CD14-positive monocyte (primary cell): ENCODE data around the gene NPAS3. TPM values are rescaled to one million over a fixed set of nuclear protein-coding genes. Genes with fewer than 3 reads are reported as not detected.

Experiments used
- DNase-seq, 3 donors: peaks; one replicate each; pipeline ENCODE4 v3.0.0-alpha.2; 2011 to 2022
- H2AFZ ChIP-seq: 2 replicates; pipeline ENCODE4 v1.6.0; 2012; ENCODE audit warnings: mild to moderate bottlenecking, low read depth, low read length, inconsistent platforms; ENCODE audit not compliant: insufficient read depth, poor library complexity, severe bottlenecking
- H3K27ac ChIP-seq, 2 donors: 1 replicate in 1 of 2; 2 replicates in 1 of 2; pipeline ENCODE4 v1.5.1; 2012 to 2013; ENCODE audit warnings: low read length in 2 of 2, control low read depth in 1 of 2, inconsistent platforms in 1 of 2, low read depth in 1 of 2, mild to moderate bottlenecking in 1 of 2
- H3K27me3 ChIP-seq, 2 donors: one replicate each; pipeline versions ENCODE4 v1.6.0 to v1.6.1; 2011 to 2013; ENCODE audit warnings: low read length in 2 of 2; ENCODE audit not compliant: control insufficient read depth in 2 of 2, insufficient read depth in 2 of 2
- H3K36me3 ChIP-seq, 2 donors: replicated peaks in 1 of 2; 1 replicate in 1 of 2; 2 replicates in 1 of 2; pipeline versions ENCODE4 v1.5.1 to v1.6.1; 2012 to 2013; ENCODE audit warnings: low read length in 2 of 2, control low read depth in 1 of 2, inconsistent platforms in 1 of 2, mild to moderate bottlenecking in 1 of 2; ENCODE audit not compliant: insufficient read depth in 2 of 2, control insufficient read depth in 1 of 2
- H3K4me1 ChIP-seq, 2 donors: 1 replicate in 1 of 2; 2 replicates in 1 of 2; pipeline versions ENCODE4 v1.5.1 to v1.6.1; 2012 to 2013; ENCODE audit warnings: low read length in 2 of 2, control low read depth in 1 of 2, inconsistent platforms in 1 of 2, mild to moderate bottlenecking in 1 of 2, moderate library complexity in 1 of 2; ENCODE audit not compliant: insufficient read depth in 2 of 2, control insufficient read depth in 1 of 2
- H3K4me2 ChIP-seq: replicated peaks from 2 replicates; pipeline ENCODE3; 2012; ENCODE audit warnings: low read length, moderate library complexity, mild to moderate bottlenecking; ENCODE audit not compliant: poor library complexity, severe bottlenecking; ENCODE audit errors: extremely low read depth
- H3K4me3 ChIP-seq, 3 experiments: fragments of 200-600 bp in 1 of 3; sonication (generic) in 1 of 3; replicated peaks in 1 of 3; 1 replicate in 2 of 3; 2 replicates in 1 of 3; pipeline ENCODE4 v1.5.1; 2011 to 2013; ENCODE audit warnings: low read length in 3 of 3, mild to moderate bottlenecking in 3 of 3, control low read depth in 2 of 3, low read depth in 2 of 3, inconsistent platforms in 1 of 3, moderate library complexity in 1 of 3
- H3K79me2 ChIP-seq: 2 replicates; pipeline ENCODE4 v1.6.0; 2012; ENCODE audit warnings: mild to moderate bottlenecking, control low read depth, inconsistent platforms, low read length, moderate library complexity; ENCODE audit not compliant: insufficient read depth
- H3K9ac ChIP-seq: 2 replicates; pipeline ENCODE4 v1.6.0; 2017; ENCODE audit warnings: low read length, mild to moderate bottlenecking; ENCODE audit not compliant: insufficient read depth, poor library complexity, severe bottlenecking
- H3K9me3 ChIP-seq, 2 donors: replicated peaks in 1 of 2; 1 replicate in 1 of 2; 2 replicates in 1 of 2; pipeline versions ENCODE4 v1.5.1 to v1.6.1; 2012 to 2013; ENCODE audit warnings: low read length in 2 of 2, control low read depth in 1 of 2; ENCODE audit not compliant: control insufficient read depth in 1 of 2, insufficient read depth in 1 of 2
- H4K20me1 ChIP-seq: 2 replicates; pipeline ENCODE4 v1.6.0; 2012; ENCODE audit warnings: mild to moderate bottlenecking, low read length, control low read depth, moderate library complexity; ENCODE audit not compliant: insufficient read depth
- H3K27ac Mint-ChIP-seq, 7 donors: one replicate each; pipeline ENCODE4 v1.8.0; 2020; ENCODE audit warnings: mild to moderate bottlenecking in 7 of 7, mixed read lengths in 7 of 7, moderate library complexity in 6 of 7, inconsistent platforms in 2 of 7
- H3K27me3 Mint-ChIP-seq, 3 donors: one replicate each; pipeline ENCODE4 v1.8.0; 2021 to 2022; ENCODE audit warnings: low read depth in 3 of 3, mild to moderate bottlenecking in 3 of 3, mixed read lengths in 3 of 3, moderate library complexity in 3 of 3, inconsistent platforms in 1 of 3
- H3K36me3 Mint-ChIP-seq, 2 donors: one replicate each; pipeline ENCODE4 v1.8.0; 2020; ENCODE audit warnings: mixed read lengths in 2 of 2, inconsistent platforms in 1 of 2, mild to moderate bottlenecking in 1 of 2
- H3K4me1 Mint-ChIP-seq: one replicate; pipeline ENCODE4 v1.8.0; 2020; ENCODE audit warnings: mild to moderate bottlenecking, mixed read lengths
- H3K4me3 Mint-ChIP-seq, 2 donors: one replicate each; pipeline ENCODE4 v1.8.0; 2020; ENCODE audit warnings: mild to moderate bottlenecking in 2 of 2, mixed read lengths in 2 of 2, moderate library complexity in 1 of 2
- H3K9me3 Mint-ChIP-seq, 7 donors: one replicate each; pipeline ENCODE4 v1.8.0; 2020 to 2022; ENCODE audit warnings: mixed read lengths in 7 of 7, mild to moderate bottlenecking in 6 of 7, moderate library complexity in 6 of 7, inconsistent platforms in 2 of 7
- WGBS: methylation state at CpG from one replicate; pipeline ENCODE4 v1.1.5; 2013; ENCODE audit warnings: missing lambda C conversion rate; ENCODE audit not compliant: insufficient coverage; 5-methylcytosine and 5-hydroxymethylcytosine counted together
- intact Hi-C, 2 donors: fragments of 100-400 bp; cut with micrococcal nuclease; formaldehyde crosslinking; loops; one replicate each; pipeline versions ENCODE4 v1.15.0 to v1.15.1; 2023
- polyA plus RNA-seq, 3 donors: library from polyadenylated mRNA; depleted of rRNA in 1 of 3; unstranded in 2 of 3; stranded (reverse) in 1 of 3; fragments of 300-500 nt in 2 of 3; fragments of >200 nt in 1 of 3; fragmentation: Illumina TruSeq in 2 of 3; gene quantifications; 1 replicate in 2 of 3; 2 replicates in 1 of 3; pipeline ENCODE4 v1.2.3, GENCODE V29; 2012 to 2021
- TF ChIP-seq, protein P1 (sequence below): fragments of 200-600 bp; IDR thresholded peaks from one replicate; pipeline ENCODE4 v1.8.0; 2022; ENCODE audit warnings: antibody characterized with exemption, mild to moderate bottlenecking

NPAS3 gene
- polyA plus RNA-seq, 3 donors, result not detected

- no peak overlapping the region for H2AFZ ChIP-seq
- H3K4me1 Mint-ChIP-seq, result no peaks in the 10 kb centered on the region
- H3K27me3 ChIP-seq, result no peaks in the 10 kb centered on the region
- H3K4me3 ChIP-seq, result no peak overlapping the region
- H3K4me1 ChIP-seq, result no peaks in the 10 kb centered on the region
- no peaks in the 10 kb centered on the region for H4K20me1 ChIP-seq
- H3K4me2 ChIP-seq, result no peak overlapping the region
- no peaks in the 10 kb centered on the region for H3K9me3 ChIP-seq
- 87% methylated on average over 3 of the region's 6 CpGs for WGBS
- H3K27ac ChIP-seq, result no peak overlapping the region
- DNase-seq, result no peak
- H3K9ac ChIP-seq, result no peak overlapping the region
- no peak overlapping the region for H3K27ac Mint-ChIP-seq
- no peaks in the 10 kb centered on the region for H3K36me3 Mint-ChIP-seq
- TF ChIP-seq, protein P1, sequence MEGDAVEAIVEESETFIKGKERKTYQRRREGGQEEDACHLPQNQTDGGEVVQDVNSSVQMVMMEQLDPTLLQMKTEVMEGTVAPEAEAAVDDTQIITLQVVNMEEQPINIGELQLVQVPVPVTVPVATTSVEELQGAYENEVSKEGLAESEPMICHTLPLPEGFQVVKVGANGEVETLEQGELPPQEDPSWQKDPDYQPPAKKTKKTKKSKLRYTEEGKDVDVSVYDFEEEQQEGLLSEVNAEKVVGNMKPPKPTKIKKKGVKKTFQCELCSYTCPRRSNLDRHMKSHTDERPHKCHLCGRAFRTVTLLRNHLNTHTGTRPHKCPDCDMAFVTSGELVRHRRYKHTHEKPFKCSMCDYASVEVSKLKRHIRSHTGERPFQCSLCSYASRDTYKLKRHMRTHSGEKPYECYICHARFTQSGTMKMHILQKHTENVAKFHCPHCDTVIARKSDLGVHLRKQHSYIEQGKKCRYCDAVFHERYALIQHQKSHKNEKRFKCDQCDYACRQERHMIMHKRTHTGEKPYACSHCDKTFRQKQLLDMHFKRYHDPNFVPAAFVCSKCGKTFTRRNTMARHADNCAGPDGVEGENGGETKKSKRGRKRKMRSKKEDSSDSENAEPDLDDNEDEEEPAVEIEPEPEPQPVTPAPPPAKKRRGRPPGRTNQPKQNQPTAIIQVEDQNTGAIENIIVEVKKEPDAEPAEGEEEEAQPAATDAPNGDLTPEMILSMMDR, result no peak
- no peaks in the 10 kb centered on the region for H3K9me3 Mint-ChIP-seq
- H3K4me3 Mint-ChIP-seq, result no peak overlapping the region
- H3K27me3 Mint-ChIP-seq, result no peaks in the 10 kb centered on the region
- no peaks in the 10 kb centered on the region for H3K36me3 ChIP-seq
- no peaks in the 10 kb centered on the region for H3K79me2 ChIP-seq
- intact Hi-C loops, result no loop called here
These were observed 615.1 kb downstream of the NPAS3 start for GRCh38 chr14:33553706-33554278.

DNA sequence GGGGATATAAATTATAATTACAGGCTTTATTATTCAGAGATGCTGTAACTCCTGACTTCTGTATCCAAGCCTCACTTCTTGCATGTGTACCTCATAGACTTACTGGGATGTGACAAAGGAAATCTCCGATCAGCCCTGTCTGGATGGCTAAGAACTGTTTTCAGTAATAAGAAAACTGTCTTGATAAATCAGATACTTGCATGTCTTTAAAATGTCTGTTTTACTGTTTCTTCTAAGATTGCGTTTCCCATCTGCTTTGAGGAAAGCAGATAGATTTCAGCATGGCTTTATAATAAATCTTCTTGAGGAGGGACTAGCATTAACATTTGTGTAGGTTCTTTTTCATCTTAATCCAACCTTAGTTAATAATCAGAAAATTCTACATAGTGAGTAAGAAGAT, 616.3 kb downstream of the NPAS3 start:
- Mint-ChIP-seq H3K9me3 (no peaks in the 10 kb centered on the region), H3K27ac (no peak overlapping the region), H3K4me1 (no peaks in the 10 kb centered on the region), H3K36me3 (no peaks in the 10 kb centered on the region), H3K4me3 (no peak overlapping the region), H3K27me3 (no peaks in the 10 kb centered on the region)
- Histone ChIP-seq H4K20me1 (no peaks in the 10 kb centered on the region), H3K9ac (no peak overlapping the region), H3K27ac (no peak overlapping the region), H3K9me3 (no peaks in the 10 kb centered on the region), H3K36me3 (no peaks in the 10 kb centered on the region), H3K79me2 (no peaks in the 10 kb centered on the region), H3K4me1 (no peaks in the 10 kb centered on the region), H2AFZ (no peak overlapping the region), H3K27me3 (no peaks in the 10 kb centered on the region), H3K4me3 (no peak overlapping the region), H3K4me2 (no peak overlapping the region)
- intact Hi-C loops, result no loop called here
- DNase-seq, result no peak
- WGBS, result 100% methylated on average over 1 of the region's 2 CpGs
- TF ChIP-seq, protein P1, result no peak
